ENCODE results near the gene CRAMP1.
"Not testable (repeated sequence)": the region's sequence is repeated elsewhere in the genome, so short reads cannot be mapped to it uniquely, and the experiment has no call there.

DNA sequence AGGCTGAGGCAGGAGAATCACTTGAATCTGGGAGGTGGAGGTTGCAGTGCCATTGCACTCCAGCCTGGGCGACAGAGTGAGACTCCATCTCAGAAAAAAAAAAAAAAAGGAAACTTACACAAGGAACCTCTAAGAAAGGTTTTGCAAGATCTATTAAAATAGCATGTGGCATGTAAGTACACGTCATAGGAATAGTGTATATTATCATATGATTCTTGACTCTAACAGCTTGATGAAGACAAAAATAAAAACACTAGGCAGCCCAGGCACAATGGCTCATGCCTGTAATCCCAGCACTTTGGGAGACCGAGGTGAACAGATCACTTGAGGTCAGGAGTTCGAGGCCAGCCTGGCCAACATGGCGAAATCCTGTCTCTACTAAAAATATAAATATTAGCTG, 16.6 kb upstream of the CRAMP1 start:
- not testable (repeated sequence) for TF ChIP-seq EZH2 (IDR thresholded peaks at IDR 0.05; ENCODE audit: insufficient read depth, poor library complexity, severe bottlenecking); EZH2phosphoT487 (IDR thresholded peaks at IDR 0.05; ENCODE audit: insufficient read depth, low read depth)

All from GM23248 (cell line).